BLaER1 (cell line): ENCODE results near the gene RAB37.

ENCODE experiments used
- H3K27ac ChIP-seq: shearing (Covaris generic); formaldehyde crosslinking; 2 replicates; pipeline ENCODE4 v1.8.1; 2022
- H3K27me3 ChIP-seq: shearing (Covaris generic); formaldehyde crosslinking; 2 replicates; pipeline ENCODE4 v1.8.1; 2022
- H3K36me3 ChIP-seq: shearing (Covaris generic); formaldehyde crosslinking; 2 replicates; pipeline ENCODE4 v1.8.1; 2022
- H3K4me1 ChIP-seq: shearing (Covaris generic); formaldehyde crosslinking; 2 replicates; pipeline ENCODE4 v1.8.1; 2022
- H3K4me2 ChIP-seq: shearing (Covaris generic); formaldehyde crosslinking; 2 replicates; pipeline ENCODE4 v1.8.1; 2022
- H3K4me3 ChIP-seq: shearing (Covaris generic); formaldehyde crosslinking; 2 replicates; pipeline ENCODE4 v1.8.1; 2022
- H3K9ac ChIP-seq: shearing (Covaris generic); formaldehyde crosslinking; 2 replicates; pipeline ENCODE4 v1.8.1; 2022
- H3K9me3 ChIP-seq: shearing (Covaris generic); formaldehyde crosslinking; 2 replicates; pipeline ENCODE4 v1.8.1; 2022
- H4K20me1 ChIP-seq: shearing (Covaris generic); formaldehyde crosslinking; 2 replicates; pipeline ENCODE4 v1.8.1; 2022
- Cebpa-rat ChIP-seq: shearing (Covaris generic); IDR thresholded peaks from 2 replicates; pipeline ENCODE4 v1.8.1; 2022

RAB37 gene

DNA sequence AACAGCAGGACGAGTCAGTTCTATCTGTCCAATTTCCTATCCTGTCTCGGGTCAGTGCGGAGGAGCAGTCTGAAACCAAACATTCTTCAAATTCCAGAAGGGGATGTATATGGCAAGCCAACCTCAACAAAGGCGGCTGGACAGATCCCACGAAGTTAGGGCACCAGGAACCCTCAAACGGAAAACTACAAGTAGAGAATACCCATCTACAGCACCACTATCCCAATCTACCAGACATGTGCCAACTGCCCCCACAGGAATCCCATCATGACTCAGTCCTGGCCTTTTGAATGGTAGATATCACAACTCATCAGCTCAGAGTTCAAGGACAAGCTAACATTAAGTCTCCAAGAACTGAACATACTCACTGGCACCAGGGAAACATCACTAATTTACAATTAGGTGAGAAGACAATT, 36.8 kb downstream of the RAB37 start:
- no peak for TF ChIP-seq Cebpa-rat
- Histone ChIP-seq H3K27ac (no peak overlapping the region), H3K4me1 (peaks cover 30% of the 10 kb centered on the region), H4K20me1 (peaks cover 63% of the 10 kb centered on the region), H3K9me3 (no peaks in the 10 kb centered on the region), H3K27me3 (no peaks in the 10 kb centered on the region), H3K4me2 (no peak overlapping the region), H3K4me3 (no peak overlapping the region), H3K36me3 (peaks cover 52% of the 10 kb centered on the region), H3K9ac (no peak overlapping the region)

DNA sequence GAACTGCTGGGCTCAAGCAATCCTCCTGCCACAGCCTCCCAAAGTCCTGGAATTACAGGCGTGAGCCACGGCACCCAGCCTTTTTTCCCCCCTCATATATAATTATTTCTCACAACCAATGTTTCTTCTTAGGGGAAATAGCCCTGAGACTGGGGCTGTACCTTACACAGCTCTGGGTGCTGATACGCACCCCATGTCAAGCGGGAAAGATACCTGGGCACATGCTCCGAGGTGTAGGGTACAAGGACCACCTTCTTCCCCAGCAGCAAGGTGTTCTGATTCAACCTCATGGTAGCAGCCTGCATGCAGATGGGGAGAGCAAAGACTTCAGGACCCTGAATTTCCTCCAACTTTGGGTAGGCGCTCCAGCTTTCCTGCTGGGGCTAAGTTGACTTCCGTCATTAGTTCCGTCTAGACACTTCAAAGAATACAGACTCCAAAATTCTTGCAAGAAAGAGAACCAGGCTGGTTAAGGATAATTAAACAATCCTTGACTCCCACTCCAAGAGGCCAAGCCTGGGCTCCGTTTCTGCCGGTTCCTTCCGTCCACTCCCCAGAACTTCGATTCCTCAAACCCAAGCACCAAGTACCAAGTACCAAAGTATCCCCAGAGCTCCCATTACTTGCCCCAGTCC, 38.5 kb downstream of the RAB37 start:
- H3K36me3 ChIP-seq, result peaks cover 35% of the 10 kb centered on the region
- TF ChIP-seq Cebpa-rat, result no peak
- H3K27ac ChIP-seq, result peak overlapping the region; percentile 83
- H3K4me1 ChIP-seq, result peaks cover 45% of the 10 kb centered on the region
- no peaks in the 10 kb centered on the region for H3K9me3 ChIP-seq
- no peaks in the 10 kb centered on the region for H3K27me3 ChIP-seq
- H3K4me3 ChIP-seq, result peak overlapping the region; percentile 84
- H3K9ac ChIP-seq, result peak overlapping the region; percentile 89
- H4K20me1 ChIP-seq, result peaks cover 57% of the 10 kb centered on the region
- peak overlapping the region; percentile 90 for H3K4me2 ChIP-seq

DNA sequence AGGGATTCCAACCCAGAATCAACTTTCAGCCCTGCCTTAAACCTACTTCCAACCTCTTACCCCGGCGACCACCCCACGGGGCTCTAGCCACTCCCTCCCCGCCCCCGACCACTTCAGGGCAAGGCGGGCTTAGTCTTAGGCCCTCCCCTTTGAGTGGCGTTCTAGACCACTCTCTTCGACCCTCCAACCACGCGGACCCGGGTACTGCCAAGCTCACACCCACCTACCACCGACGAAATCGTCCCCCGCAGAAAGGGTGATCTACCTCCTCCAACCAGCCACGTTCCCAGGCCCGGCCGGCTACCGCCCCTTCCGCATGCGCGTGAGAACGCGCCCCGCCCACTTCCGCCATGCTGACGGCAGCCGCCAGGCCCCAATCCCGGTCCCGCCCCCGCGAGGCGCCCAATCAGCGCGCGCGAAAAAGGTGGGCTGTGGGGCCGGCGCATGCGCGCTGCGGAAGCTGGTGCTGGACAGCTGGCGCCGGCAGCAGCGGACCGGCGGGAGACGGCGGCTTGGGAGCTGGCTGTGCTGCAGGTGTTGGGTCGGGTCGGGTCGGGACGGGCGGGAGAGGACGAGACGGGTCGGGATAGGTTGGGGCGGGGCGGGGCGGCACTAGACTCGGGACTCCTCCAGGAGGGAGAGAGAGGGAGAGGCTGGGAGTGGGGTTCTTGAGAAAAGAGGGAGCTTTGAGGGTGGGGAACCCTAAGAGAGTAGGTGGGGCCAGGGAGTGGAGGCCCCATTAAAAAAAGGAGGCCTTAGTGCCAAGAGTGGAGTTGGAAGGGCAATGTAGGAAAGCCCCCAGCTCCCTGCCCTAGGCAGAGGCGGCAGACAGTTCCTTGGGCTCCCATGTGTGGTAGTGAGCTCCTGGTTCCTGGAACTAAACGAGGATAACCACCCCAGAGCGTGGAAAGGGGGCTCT, 39.2 kb downstream of the RAB37 start, which contains the start of gene NAT9:
NAT9 (minus strand) TSS at position 302 of the 919 bp plus-strand sequence. CDS start 647 bp downstream, outside the sequence.
- H3K9ac ChIP-seq, result peak within 1 kb of the TSS; percentile 89
- H4K20me1 ChIP-seq, result peaks cover 57% of the 10 kb centered on the region
- no peaks in the 10 kb centered on the region for H3K9me3 ChIP-seq
- no peak for TF ChIP-seq Cebpa-rat
- H3K4me2 ChIP-seq, result peak within 1 kb of the TSS; percentile 97
- H3K27ac ChIP-seq, result peak within 1 kb of the TSS; percentile 83
- H3K4me1 ChIP-seq, result peaks cover 53% of the 10 kb centered on the region
- no peaks in the 10 kb centered on the region for H3K27me3 ChIP-seq
- H3K4me3 ChIP-seq, result peak within 1 kb of the TSS; percentile 84
- H3K36me3 ChIP-seq, result peaks cover 27% of the 10 kb centered on the region

DNA sequence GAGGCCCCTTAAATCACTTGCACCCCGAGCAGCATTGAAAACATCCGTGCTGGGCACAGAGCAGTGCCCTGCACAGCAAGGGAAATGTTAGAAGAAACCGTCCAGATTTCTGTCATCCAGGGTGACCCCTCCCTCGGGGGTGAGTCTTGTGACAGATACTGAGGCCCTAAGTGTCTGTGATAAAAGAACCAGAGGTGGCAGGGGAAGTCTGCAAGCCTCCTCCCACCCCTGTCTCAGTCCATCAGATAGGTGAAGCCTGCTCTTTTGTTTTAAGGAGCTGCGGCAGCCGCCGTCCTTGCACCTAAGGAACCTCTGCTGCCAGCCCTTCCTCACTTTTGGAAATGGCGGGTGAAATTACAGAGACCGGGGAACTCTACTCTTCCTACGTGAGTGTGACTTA, 39.9 kb downstream of the RAB37 start:
- Histone ChIP-seq H3K27me3 (no peaks in the 10 kb centered on the region), H3K4me3 (peak overlapping the region; percentile 84), H3K9me3 (no peaks in the 10 kb centered on the region), H3K9ac (peak overlapping the region; percentile 76), H4K20me1 (peaks cover 57% of the 10 kb centered on the region), H3K27ac (peak overlapping the region; percentile 59), H3K4me1 (peaks cover 59% of the 10 kb centered on the region), H3K36me3 (peaks cover 20% of the 10 kb centered on the region), H3K4me2 (peak overlapping the region; percentile 97)
- no peak for TF ChIP-seq Cebpa-rat

DNA sequence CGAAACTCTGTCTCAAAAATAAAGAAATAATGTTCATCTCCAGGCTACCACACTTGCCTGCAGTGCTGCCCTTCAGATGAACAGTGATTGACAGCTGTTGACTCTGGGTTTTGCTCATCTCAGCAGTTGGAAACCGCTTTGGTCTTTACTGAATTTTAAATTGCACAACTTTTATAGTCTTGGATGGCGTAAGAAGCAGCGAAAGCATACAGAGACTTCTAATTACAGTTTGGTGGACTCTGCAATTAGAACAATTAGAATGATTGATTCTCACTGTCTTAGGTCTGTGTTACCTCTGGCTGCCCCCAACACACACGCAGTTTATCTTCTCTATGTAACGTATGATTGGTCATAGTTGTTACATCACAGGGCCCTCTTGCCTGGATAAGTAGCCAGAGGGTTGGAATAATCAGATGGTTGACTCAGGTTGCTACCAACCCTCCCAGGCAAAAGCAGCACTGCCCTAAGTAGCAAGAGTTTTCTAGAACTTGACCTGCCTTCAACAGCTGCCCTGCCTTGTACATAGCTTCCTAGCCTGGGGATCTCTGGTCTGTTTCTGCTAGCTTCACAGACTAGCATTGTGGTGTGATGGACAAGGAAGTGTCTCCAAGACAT, 41.0 kb downstream of the RAB37 start:
- Histone ChIP-seq H3K36me3 (peaks cover 20% of the 10 kb centered on the region), H3K4me2 (peak overlapping the region; percentile 98), H3K9ac (no peak overlapping the region), H3K4me3 (no peak overlapping the region), H3K4me1 (peaks cover 59% of the 10 kb centered on the region), H4K20me1 (peaks cover 57% of the 10 kb centered on the region), H3K27me3 (no peaks in the 10 kb centered on the region), H3K27ac (no peak overlapping the region), H3K9me3 (no peaks in the 10 kb centered on the region)
- TF ChIP-seq Cebpa-rat, result no peak

DNA sequence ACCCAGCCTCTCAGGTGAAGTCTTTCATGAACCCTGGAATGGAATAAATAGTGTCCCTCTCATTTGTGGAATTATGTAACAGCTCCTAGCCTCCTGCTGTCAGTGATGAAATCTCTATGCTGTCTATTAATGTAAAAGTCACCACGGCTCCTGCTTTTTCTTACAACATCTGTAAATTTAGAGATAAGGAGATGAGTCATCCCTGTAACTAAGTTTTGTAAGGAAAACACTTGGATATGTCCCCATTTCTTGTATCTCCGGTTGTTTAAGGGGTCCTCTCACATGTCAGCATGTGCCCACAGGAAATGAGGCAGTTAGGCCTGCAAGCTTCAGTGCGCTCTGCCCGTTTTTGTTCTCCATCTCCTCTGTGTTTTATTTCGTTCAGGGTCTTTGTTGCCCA, 41.9 kb downstream of the RAB37 start:
- H3K4me3 ChIP-seq, result peak overlapping the region; percentile 48
- no peak for TF ChIP-seq Cebpa-rat
- H3K27me3 ChIP-seq, result no peaks in the 10 kb centered on the region
- H3K4me2 ChIP-seq, result peak overlapping the region; percentile 98
- no peaks in the 10 kb centered on the region for H3K9me3 ChIP-seq
- peaks cover 64% of the 10 kb centered on the region for H3K4me1 ChIP-seq
- peak overlapping the region; percentile 83; the same call in 1 of the 2 replicates for H3K27ac ChIP-seq
- H3K9ac ChIP-seq, result peak overlapping the region; percentile 55; the same call in 1 of the 2 replicates
- H3K36me3 ChIP-seq, result peaks cover 14% of the 10 kb centered on the region
- H4K20me1 ChIP-seq, result peaks cover 54% of the 10 kb centered on the region

DNA sequence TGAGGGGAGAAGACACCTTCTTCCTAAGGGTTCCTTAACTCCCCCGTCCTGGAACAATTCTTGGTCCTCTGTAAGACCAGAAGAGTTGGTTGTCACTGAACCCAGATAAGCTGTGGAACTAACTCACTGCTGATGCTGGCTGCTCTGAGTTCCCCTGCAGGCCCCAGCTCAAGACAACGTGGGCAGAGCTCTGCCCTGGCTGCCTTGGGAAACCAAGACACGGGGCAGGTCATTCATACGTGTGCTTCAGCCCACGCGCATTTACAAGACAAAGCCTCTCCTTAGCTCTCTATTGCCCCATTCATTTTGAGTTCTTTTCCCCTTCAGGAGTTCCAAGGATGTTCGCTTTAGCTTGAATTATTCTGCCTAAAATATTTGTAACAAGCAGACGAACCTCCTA, 42.4 kb downstream of the RAB37 start:
- Histone ChIP-seq H4K20me1 (peaks cover 49% of the 10 kb centered on the region), H3K4me2 (peak overlapping the region; percentile 98), H3K9me3 (no peaks in the 10 kb centered on the region), H3K27ac (peak overlapping the region; percentile 83), H3K27me3 (no peaks in the 10 kb centered on the region), H3K4me1 (peaks cover 69% of the 10 kb centered on the region), H3K9ac (peak overlapping the region; percentile 55; the same call in 1 of the 2 replicates), H3K4me3 (peak overlapping the region; percentile 48), H3K36me3 (peaks cover 14% of the 10 kb centered on the region; the same call in 1 of the 2 replicates)
- TF ChIP-seq Cebpa-rat, result no peak

DNA sequence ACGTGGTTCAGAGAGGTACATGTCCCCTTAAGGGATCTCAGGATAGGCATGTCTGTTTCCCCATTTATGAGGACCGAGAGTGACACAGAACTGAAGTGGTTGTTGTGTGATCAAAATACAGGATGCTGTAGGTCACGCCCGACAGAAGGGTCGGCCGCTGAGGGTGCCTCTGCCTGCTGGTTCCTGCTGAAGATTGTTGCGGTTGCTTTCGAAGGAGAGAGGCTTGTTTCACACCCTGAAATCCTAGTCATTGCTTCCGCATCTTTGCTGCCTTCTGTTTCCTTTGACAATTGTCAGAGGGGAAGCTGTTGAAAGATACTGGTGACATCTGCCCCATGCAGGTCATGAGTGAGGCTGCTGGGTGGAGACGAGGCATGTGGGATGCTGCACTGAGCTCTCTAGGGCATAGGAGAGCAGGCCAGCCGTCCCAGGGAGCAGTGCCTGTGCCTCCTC, 42.9 kb downstream of the RAB37 start:
- Histone ChIP-seq H3K9ac (peak overlapping the region; percentile 55; the same call in 1 of the 2 replicates), H3K27ac (peak overlapping the region; percentile 83), H3K27me3 (no peaks in the 10 kb centered on the region), H3K4me2 (peak overlapping the region; percentile 98), H3K36me3 (peaks cover 14% of the 10 kb centered on the region; the same call in 1 of the 2 replicates), H3K9me3 (no peaks in the 10 kb centered on the region), H3K4me3 (peak overlapping the region; percentile 48; the same call in 1 of the 2 replicates), H4K20me1 (peaks cover 53% of the 10 kb centered on the region), H3K4me1 (peaks cover 72% of the 10 kb centered on the region)
- TF ChIP-seq Cebpa-rat, result 0 out of 2 replicates have a peak, but pooled peaks have one; percentile 45

DNA sequence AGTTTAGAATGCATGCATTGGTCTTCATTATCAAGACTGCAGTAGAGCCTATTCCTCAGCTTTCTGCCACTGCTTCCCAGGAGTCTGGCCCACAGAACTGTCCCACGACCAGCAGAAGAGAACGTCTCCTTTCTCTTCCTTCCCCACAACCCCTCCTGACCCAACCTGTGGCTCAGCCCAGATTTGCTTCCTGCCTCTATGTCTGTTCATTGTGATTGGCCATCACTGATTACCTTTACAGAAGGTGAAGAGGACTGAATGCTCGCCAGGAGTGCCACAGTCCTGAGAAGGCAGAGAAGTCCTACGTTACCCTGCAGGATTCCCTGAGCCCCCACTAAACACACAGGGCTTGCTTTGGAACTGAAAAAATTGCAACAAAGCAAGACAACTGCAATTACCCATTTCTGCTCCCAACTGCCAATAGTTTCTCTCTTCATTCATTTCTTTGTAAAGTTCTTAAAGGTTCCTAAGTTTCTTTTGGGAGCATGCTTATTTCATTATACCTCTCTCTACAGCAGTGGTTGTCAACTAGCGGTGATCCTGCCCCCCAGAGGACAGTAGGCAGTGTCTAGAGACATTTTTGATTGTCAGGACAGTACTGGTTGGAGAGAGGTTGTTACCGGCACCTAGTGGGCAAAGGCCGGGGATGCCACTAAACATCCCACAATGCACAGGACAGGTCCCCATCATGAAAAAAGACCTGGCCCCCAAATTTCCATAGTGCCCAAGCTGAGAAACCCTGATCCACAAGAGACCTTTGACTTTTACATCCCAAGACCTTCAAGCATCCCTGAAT, 43.6 kb downstream of the RAB37 start:
- Histone ChIP-seq H3K4me3 (no peak overlapping the region), H3K27me3 (no peaks in the 10 kb centered on the region), H3K9me3 (no peaks in the 10 kb centered on the region), H3K4me2 (peak overlapping the region; percentile 98), H4K20me1 (peaks cover 53% of the 10 kb centered on the region), H3K27ac (peak overlapping the region; percentile 79), H3K4me1 (peaks cover 72% of the 10 kb centered on the region), H3K9ac (peak overlapping the region; percentile 25; the same call in 1 of the 2 replicates), H3K36me3 (peaks cover 14% of the 10 kb centered on the region; the same call in 1 of the 2 replicates)
- TF ChIP-seq Cebpa-rat, result no peak
